DOHH2 (cell line): ENCODE data around the gene CNTN4.

Experiments used
- H3F3A ChIP-seq: fragments of 200-600 bp; sonication (generic), shearing (Covaris generic); 2 replicates; pipeline ENCODE4 v1.6.0; 2016; ENCODE audit warnings: antibody characterized with exemption, mild to moderate bottlenecking; ENCODE audit not compliant: control insufficient read depth, insufficient read depth
- H3K27ac ChIP-seq: fragments of 200-600 bp; sonication (generic); 2 replicates; pipeline ENCODE4 v1.5.1; 2014; ENCODE audit warnings: low read depth, mild to moderate bottlenecking, low read length, moderate library complexity
- H3K27me3 ChIP-seq: fragments of 200-600 bp; sonication (generic); 2 replicates; pipeline ENCODE4 v1.6.1; 2014; ENCODE audit warnings: mild to moderate bottlenecking, low read length, mixed read lengths; ENCODE audit not compliant: control insufficient read depth
- H3K36me3 ChIP-seq: fragments of 200-600 bp; sonication (generic); 2 replicates; pipeline ENCODE4 v1.6.1; 2014; ENCODE audit warnings: mild to moderate bottlenecking, low read length, moderate library complexity, mixed read lengths; ENCODE audit not compliant: control insufficient read depth
- H3K4me1 ChIP-seq: fragments of 200-600 bp; sonication (generic); 2 replicates; pipeline ENCODE4 v1.6.1; 2014; ENCODE audit warnings: mild to moderate bottlenecking, low read length, mixed read lengths; ENCODE audit not compliant: control insufficient read depth
- H3K4me2 ChIP-seq: fragments of 200-600 bp; sonication (generic); 2 replicates; pipeline ENCODE4 v1.6.0; 2014; ENCODE audit warnings: mild to moderate bottlenecking, low read length, moderate library complexity
- H3K4me3 ChIP-seq: fragments of 200-600 bp; sonication (generic); 2 replicates; pipeline ENCODE4 v1.5.1; 2014; ENCODE audit warnings: mild to moderate bottlenecking, low read length, mixed read lengths
- H3K79me2 ChIP-seq: fragments of 200-600 bp; sonication (generic); 2 replicates; pipeline ENCODE4 v1.6.1; 2014; ENCODE audit warnings: mild to moderate bottlenecking, low read length, mixed read lengths; ENCODE audit not compliant: control insufficient read depth
- H3K9me2 ChIP-seq: fragments of 200-600 bp; sonication (generic); replicated peaks from 2 replicates; pipeline ENCODE4 v1.6.1; 2014; ENCODE audit warnings: mild to moderate bottlenecking, low read length, mixed read lengths; ENCODE audit not compliant: control insufficient read depth
- H3K9me3 ChIP-seq: fragments of 200-600 bp; sonication (generic); 2 replicates; pipeline ENCODE4 v1.6.1; 2014; ENCODE audit warnings: antibody characterized with exemption, low read length, mixed read lengths; ENCODE audit not compliant: control insufficient read depth, insufficient read depth
- H4K20me1 ChIP-seq: fragments of 200-600 bp; sonication (generic); 2 replicates; pipeline ENCODE4 v1.6.0; 2014; ENCODE audit warnings: low read depth, mild to moderate bottlenecking, antibody characterized with exemption, low read length, moderate library complexity; ENCODE audit not compliant: control insufficient read depth, insufficient read depth
- EZH2phosphoT487 ChIP-seq: fragments of 200-600 bp; sonication (generic); IDR thresholded peaks from 2 replicates; pipeline ENCODE4 v1.6.1; 2017; ENCODE audit warnings: borderline replicate concordance, mild to moderate bottlenecking, antibody characterized with exemption, low read length, moderate library complexity, mixed read lengths
- TF ChIP-seq, protein P1 (sequence below): fragments of 200-600 bp; sonication (generic); IDR thresholded peaks from one replicate; pipeline ENCODE4 v1.5.1; 2014; ENCODE audit warnings: antibody characterized with exemption, mild to moderate bottlenecking, low read depth, low read length; ENCODE audit not compliant: poor library complexity, severe bottlenecking

CNTN4 gene

DNA sequence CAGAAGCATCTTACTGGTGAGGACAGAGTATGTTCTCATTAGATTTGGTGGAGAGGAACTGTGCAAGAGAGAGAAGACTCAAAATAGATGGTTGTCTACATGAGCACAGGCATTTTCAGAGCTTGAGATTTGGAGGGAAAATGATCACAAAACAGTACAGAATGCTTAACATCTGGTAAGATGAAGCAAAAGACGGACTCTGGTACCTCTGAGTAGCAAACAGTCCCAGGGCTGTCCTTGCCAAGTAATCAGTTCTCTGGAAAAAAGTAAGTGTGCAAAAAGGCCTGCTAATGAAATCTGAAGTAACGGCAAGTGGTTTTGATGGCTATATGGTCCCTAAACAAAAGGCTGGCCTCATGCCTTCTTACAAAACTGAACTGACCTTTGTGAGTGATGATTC lies 414.2 kb downstream of the CNTN4 start:
- Histone ChIP-seq H3K4me2 (no peak overlapping the region), H3K4me1 (no peaks in the 10 kb centered on the region), H3K4me3 (no peak overlapping the region), H3K9me2 (no peaks in the 10 kb centered on the region), H3K27ac (no peak overlapping the region), H3K79me2 (no peaks in the 10 kb centered on the region), H3F3A (no peaks in the 10 kb centered on the region), H3K27me3 (no peaks in the 10 kb centered on the region), H3K9me3 (no peaks in the 10 kb centered on the region), H3K36me3 (no peaks in the 10 kb centered on the region), H4K20me1 (no peaks in the 10 kb centered on the region)
- no peak for TF ChIP-seq EZH2phosphoT487
- TF ChIP-seq, protein P1, sequence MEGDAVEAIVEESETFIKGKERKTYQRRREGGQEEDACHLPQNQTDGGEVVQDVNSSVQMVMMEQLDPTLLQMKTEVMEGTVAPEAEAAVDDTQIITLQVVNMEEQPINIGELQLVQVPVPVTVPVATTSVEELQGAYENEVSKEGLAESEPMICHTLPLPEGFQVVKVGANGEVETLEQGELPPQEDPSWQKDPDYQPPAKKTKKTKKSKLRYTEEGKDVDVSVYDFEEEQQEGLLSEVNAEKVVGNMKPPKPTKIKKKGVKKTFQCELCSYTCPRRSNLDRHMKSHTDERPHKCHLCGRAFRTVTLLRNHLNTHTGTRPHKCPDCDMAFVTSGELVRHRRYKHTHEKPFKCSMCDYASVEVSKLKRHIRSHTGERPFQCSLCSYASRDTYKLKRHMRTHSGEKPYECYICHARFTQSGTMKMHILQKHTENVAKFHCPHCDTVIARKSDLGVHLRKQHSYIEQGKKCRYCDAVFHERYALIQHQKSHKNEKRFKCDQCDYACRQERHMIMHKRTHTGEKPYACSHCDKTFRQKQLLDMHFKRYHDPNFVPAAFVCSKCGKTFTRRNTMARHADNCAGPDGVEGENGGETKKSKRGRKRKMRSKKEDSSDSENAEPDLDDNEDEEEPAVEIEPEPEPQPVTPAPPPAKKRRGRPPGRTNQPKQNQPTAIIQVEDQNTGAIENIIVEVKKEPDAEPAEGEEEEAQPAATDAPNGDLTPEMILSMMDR = no peak

DNA sequence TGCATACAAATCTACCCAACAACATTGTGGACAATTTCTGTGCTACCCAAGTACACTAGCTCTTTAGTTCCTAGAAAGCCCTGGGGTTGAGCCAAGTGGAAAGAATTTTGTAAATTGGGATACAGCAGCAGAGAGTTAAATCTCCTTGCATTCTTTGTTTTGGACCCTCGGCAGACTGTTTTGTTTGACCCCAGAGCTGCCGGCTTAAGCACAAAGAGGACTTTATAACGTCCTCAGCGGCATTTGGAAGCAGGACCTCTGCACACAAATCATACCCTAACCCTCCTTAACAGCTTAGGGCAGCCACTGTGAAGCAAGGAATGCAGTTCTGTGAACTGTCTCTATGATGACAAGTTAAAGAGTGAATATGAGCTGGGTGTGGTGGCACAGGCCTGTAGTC lies 415.3 kb downstream of the CNTN4 start:
- no peaks in the 10 kb centered on the region for H3K9me3 ChIP-seq
- no peaks in the 10 kb centered on the region for H3K79me2 ChIP-seq
- H3K27ac ChIP-seq = no peak overlapping the region
- no peaks in the 10 kb centered on the region for H3K36me3 ChIP-seq
- H3K9me2 ChIP-seq = no peaks in the 10 kb centered on the region
- no peak overlapping the region for H3K4me3 ChIP-seq
- TF ChIP-seq, protein P1 = no peak
- TF ChIP-seq EZH2phosphoT487 = no peak
- H3K4me1 ChIP-seq = no peaks in the 10 kb centered on the region
- H3K4me2 ChIP-seq = no peak overlapping the region
- no peaks in the 10 kb centered on the region for H3F3A ChIP-seq
- H4K20me1 ChIP-seq = no peaks in the 10 kb centered on the region
- no peaks in the 10 kb centered on the region for H3K27me3 ChIP-seq

DNA sequence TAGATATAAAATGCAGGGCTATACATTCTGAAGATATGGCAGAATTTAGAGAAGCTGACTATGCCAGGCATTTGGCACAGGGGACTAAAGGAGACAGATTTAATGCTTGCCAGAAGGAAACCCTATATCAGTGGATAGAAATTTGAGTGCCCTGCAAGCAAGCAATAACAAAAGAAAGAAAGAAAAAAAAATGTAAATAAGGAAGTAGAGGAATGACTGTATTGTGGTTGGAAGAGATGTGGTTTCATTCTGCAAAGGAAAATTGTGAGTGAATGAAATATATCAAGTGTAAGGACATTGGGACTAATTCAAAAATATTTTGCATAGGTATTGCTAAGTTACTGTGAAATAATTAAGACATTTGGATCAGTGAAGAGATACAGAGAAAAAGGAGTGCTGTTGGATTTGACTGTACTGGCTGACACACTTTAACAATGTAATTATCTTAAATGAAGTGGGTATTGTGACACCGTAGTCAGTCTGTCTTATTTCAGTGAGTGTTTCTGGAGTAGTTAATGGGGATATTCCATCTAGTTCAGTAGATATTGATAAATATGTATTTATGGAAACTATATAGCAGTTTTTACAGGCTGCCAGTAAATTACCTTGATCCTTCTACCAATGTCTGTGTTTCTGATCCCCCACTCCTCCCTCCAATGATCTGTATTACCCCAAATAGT lies 418.2 kb downstream of the CNTN4 start:
- Histone ChIP-seq H3K27ac (no peak overlapping the region), H3K4me2 (no peak overlapping the region), H3K27me3 (no peaks in the 10 kb centered on the region), H3K36me3 (no peaks in the 10 kb centered on the region), H3K79me2 (no peaks in the 10 kb centered on the region), H4K20me1 (no peaks in the 10 kb centered on the region), H3F3A (no peaks in the 10 kb centered on the region), H3K9me3 (no peaks in the 10 kb centered on the region), H3K4me3 (no peak overlapping the region), H3K4me1 (no peaks in the 10 kb centered on the region), H3K9me2 (no peaks in the 10 kb centered on the region)
- TF ChIP-seq, protein P1 = no peak
- no peak for TF ChIP-seq EZH2phosphoT487
